GM18508 (cell line): Measurements from ENCODE around the gene CCDC85C.
"Not testable (repeated sequence)": the region's sequence is repeated elsewhere in the genome, so short reads cannot be mapped to it uniquely, and the experiment has no call there.

ENCODE experiments used
- ATAC-seq: cut with Tn5 transposase; IDR thresholded peaks from one replicate; pipeline ENCODE4 v1.9.1; 2021; ENCODE audit warnings: moderate number of reproducible peaks; ENCODE audit not compliant: insufficient read depth, unreplicated experiment

The CCDC85C gene

DNA sequence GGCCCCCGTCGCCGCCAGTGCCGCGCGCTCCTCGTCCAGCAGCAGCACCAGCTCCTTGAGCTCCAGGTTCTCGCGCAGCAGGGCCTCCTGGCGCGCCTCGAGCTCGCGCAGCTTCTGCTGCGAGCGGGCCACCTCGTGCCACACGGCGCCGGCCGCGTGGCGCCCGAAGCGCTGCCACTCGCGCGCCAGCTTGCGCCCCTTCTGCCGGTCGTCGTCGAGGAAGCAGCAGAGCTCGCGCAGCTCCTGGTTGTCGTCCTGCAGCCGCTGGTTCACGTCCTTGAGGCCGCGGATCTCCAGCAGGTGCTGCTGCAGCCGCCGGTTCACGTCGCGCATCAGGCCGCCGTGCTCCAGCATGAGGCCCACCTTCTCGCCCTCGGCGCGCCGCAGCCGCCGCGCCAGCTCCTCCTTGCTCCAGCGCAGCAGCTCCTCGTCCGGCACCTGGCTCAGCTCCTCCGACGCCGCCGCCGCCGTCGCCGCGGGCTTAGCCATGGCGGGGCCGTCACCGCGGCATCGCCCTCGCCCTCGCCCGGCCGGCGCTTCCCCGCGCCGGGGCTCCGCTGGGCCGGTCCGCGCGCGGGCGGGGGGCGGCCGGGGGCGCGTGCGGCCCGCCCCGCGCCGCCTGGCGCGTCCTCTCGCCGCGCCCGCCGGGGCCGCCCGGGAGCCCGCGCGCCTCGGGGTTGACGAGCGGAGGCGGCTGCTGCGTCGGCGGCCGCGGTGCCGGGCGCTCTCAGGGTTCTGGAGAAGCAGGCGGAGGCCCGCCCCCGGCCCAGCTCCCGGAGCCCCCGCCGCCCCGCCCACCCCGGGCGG is at the start of gene CCDC85C:
CCDC85C (minus strand) TSS at position 737 of the 807 bp plus-strand sequence; CDS start at position 489, 248 bp downstream.
- ATAC-seq: no peak

DNA sequence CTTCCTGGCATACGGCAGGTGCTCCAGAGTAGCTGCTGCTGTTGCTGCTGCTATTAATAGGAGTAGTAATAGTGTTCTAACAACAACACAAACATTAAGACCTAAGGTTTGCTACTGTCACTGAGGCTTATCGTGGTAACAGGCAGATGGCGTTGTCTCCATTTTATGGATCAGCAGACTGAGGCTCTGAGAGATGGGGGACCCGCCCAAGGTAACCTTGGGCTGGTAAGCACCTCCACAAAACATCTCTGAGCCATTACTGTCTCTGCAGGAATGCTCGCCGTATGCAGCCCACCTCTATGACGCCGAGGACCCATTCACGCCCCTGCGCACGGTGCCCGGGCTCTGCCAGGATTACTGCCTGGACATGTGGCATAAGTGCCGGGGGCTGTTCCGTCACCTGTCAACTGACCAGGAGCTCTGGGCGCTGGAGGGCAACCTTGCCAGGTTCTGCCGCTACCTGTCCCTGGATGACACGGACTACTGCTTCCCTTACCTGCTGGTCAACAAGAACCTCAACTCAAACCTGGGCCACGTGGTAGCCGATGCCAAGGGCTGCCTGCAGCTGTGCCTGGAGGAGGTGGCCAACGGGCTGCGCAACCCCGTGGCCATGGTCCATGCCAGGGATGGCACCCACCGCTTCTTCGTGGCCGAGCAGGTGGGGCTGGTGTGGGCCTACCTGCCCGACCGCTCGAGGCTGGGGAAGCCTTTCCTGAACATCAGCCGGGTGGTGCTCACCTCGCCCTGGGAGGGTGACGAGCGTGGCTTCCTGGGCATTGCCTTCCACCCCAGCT is 48.1 kb upstream of the CCDC85C start:
- ATAC-seq: no peak

DNA sequence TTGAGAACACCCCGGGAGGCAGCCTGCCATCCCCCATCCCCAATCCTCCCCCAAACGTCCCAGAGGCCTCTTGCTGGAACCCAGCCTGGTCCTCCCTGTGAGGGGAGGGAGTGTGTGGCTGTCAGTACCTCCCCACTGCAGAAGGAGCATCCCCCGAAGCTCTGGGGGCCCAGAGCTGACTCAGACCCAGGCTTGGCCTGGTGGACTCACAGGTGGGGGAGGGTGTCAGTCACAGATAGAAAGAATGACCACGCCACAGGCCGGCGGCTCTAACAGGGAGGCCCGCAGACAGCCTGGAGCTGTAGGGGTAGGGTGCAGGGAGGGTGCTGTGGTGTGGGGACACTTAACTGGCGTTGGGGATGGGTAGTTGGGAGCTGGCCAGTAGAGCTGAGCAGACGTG is 46.2 kb upstream of the CCDC85C start:
- ATAC-seq: no peak

DNA sequence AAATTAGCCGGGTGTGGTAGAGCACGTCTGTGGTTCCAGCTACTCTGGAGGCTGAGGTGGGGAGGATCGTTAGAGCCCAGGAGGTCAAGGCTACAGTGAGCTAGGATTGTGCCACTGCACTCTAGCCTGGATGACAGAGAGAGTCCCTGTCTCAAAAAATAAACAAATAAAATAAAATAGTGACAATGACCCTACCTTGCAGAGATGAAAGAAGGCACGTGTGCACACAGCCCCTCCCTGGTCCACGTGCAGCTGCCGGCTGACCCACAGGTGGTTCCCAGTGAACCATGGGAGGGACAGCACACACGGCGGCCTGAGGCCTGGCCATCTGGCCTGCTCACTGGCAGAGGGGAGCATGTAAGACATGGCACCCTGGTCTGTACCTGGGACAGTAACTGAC is 45.6 kb upstream of the CCDC85C start:
- ATAC-seq: no peak

DNA sequence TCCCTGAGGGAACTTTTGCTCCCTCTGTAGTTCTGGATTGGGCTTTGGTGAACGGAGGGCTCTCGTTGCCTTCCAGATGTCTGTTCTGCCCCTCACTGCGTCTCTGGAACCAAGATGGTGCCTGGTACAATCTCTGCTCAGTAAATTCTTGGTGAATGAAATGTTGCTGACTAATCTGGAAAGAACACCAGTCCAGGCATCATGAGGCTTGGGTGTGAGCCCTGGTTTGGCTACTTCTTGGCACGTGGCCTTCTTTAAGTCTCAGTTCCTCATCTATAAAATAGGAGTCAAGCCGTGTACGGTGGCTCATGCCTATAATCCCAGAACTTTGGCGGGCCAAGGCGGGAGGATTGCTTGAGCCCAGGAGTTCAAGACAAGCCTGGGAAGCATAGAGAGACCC is 45.2 kb upstream of the CCDC85C start:
- ATAC-seq: no peak

DNA sequence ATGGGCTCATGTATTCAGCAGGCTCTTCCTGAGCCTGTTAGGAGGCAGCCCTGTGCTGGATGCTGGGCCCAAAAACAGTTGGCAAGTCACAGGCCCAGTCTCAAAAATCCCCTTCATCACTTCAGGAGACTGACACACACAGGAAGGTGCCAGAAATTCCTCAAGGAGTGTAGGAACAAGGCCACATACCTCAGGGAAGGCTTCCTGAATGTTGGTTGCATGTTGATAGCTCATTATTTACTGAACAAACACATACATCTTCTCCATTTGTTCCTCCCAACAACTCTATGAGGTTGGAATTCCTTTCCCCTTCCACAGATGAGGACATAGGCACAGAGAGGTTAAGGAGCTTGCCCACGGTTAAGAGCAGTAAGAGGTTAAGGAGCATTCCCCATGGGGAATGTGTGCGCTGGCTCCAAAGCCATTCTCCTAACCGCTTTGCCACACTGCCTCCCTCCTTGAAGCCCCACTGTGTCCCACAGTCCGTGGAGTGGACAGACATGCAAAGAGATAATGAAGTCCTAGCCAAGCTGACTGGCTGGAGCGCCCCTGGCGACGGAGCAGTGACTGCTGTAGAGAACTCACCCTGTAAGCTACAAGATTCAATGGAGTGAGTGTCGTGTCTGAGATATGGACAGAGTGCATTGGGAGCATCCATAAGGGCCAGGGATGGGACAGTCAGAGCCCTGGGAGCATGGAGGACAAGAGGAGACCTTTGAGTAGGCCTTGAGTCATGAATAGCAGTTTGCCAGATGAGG is 44.2 kb upstream of the CCDC85C start:
- no peak for ATAC-seq

DNA sequence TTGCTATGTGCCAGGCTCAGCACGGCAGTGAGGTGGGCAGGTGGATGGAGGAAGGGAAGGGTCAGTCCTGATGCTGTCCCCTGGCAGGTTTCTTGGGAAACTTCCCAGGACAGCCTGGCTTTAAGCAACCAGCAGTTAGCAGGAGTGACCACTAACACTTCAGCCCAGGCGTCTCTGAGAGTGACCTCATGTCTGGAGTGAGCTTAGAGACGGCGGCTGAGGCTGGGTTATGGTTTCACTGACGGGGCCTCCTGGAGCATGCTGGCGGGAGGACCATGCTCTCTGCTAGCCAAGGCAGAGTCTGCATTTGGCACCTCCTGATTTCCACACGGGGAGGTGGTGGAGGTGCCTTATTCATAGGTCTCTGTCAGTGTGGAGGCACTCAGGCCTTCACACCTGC is 43.4 kb upstream of the CCDC85C start:
- ATAC-seq: no peak

DNA sequence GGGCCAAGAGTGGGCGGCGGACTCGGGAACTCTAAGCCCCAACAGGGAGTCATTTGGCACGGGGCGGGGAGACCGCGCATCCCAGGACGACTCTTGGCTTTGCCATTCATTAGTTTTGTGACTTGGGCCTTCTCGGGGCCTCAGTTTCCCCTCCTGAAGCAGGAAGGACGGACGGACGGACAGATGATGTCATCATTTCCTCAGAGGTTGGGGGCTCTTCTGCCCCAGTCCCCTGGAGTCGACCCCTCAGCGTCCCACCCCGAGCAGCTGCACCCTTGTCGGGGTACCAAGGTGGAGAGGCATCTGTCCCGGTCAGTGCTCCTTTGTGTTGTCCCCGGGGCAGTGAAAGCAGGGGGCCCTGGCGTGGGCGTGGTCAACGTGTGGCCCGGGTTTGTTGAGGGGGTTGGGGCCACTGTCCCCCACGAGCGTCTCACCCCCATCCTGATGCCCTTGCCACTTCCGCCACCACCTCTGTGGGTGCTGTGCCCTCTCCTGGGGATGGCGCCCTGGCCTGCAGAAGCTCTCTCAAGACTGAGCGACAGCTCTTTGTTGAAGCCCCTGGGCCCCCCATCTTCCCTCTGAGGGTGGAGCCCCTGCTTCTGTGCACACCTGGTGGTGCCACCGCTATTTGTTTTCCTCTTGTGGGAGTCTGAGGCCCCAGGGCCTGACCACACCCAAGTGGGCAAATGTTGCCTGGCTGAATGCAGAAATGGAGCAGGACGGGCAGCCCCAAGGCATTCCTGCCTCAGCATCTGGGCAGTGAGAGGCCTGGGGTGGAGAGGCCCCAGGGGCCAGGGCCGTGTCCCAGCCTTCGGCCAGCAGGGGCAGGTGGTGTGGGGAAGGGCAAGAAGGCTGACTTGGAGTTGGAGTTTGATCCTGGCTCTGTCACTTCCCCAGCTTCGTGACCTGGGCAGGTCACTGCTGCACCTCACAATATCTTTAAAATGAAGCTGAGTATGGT is 41.8 kb upstream of the CCDC85C start:
- no peak for ATAC-seq

DNA sequence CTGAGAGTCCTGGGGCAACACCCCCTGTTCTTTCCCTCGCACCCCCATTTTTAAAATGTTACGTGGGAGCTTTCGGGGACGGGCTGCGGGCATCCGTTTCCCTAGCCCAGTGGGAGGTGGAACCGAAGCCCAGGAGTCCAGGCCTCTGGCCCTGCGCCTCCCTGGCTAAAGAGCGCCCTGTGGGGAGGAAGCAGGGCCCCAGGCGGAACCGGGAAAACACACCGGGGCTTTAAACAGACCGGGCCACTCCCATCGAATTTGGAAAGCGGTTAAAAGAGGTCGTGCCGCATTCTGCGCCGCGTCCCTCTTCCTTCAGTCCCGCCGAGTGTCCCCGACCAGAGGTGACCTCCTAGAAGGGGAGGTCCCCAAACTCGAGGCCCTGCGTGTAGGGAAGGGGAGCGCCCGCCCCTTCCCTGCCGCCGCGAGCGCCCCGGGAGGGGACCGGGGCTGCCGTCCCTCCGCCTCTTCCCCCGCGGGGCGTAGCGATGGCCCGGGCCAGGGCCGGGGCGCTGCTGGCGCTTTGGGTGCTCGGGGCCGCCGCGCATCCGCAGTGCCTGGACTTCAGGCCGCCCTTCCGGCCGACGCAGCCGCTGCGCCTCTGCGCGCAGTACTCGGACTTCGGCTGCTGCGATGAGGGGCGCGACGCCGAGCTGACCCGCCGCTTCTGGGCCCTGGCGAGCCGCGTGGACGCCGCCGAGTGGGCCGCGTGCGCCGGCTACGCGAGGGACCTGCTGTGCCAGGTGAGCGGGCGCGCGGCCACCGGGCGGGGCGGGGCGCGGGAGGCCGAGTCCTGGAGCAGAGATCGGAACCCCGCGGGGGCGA is 40.9 kb upstream of the CCDC85C start, which contains the start of gene HHIPL1:
HHIPL1 (plus strand) TSS at position 407 of the 822 bp plus-strand sequence; CDS start at position 486, 79 bp downstream.
- ATAC-seq: no peak

DNA sequence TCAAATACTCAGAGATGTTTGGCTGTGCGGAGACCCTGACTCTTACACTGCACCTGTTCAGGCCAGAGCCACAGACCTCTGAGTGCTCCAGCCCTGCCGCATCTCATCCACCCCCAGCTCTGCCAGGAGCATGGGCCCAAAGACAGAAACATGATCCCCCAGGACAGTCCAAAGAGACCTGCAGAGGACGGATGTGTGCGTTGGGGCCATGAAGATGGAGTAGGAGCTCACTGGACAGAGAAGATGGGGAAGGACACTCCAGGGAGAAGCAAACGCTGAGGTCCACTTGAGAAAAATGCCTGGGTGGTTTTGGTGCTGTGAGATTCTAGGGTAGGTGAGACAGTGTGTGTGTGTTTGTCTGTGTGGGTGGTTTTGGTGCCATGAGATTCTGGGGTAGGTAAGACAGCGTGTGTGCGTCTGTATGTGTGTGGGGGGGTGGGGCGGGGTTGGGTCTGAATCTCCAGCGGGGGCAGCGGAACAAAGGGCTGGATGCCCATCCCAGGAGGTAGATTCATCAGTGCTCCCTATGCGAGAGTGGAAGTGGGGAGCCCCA is 40.1 kb upstream of the CCDC85C start:
- ATAC-seq: no peak

DNA sequence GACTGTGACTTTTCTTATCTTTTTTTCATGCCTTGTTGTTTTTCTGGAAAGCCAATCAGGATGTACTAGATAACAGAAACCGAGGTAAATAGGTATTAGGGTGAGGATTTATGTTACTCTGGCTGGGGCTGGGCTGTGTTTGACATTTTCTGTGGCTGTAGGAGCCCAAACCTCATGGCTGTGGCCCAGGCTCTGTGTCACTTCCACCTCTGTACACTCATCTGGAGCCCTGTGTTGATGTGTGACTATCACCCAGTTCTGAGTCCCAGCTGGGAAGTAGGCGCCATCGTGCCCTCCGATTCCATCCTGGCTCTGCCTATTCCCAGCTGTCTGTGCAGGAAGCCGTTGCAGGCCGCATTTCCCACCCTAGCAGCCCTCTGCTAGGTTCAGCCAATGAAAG is 39.3 kb upstream of the CCDC85C start:
- no peak for ATAC-seq

DNA sequence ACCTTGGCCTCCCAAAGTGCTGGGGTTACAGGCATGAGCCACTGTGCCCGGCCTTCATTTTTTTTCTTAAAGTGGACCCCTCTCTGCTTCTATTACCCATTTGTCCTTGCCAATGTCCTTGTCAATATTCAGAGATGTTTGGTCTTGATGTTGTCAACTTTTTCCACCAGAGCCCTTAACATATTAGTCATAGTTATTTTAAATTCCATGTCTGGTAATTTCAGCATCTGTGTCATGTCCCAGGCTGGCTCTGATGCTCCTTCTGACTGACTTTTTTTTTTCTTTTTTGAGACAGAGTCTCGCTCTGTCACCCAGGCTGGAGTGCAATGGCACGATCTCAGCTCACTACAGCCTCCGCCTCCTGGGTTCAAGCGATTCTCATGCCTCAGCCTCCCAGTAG is 38.8 kb upstream of the CCDC85C start:
- ATAC-seq: not testable (repeated sequence)

DNA sequence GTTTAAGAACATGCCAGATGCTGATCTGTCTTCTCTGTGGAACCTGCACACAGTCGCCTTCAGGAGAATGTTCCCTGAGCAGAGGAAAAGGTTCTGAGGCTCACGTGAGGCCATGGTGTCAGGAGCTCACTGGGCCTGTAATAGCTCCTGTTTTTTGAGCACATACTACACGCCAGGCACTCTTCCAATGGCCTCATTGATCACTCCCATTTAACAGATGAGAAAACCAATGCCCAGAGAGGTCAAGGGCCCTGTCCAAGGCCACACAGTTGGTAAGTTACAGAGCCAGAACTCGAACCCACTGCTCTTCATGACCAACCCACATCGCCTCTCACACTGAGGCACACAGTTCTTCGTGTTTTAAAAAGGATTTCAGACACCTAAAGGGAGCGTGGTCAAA is 33.6 kb upstream of the CCDC85C start:
- no peak for ATAC-seq

DNA sequence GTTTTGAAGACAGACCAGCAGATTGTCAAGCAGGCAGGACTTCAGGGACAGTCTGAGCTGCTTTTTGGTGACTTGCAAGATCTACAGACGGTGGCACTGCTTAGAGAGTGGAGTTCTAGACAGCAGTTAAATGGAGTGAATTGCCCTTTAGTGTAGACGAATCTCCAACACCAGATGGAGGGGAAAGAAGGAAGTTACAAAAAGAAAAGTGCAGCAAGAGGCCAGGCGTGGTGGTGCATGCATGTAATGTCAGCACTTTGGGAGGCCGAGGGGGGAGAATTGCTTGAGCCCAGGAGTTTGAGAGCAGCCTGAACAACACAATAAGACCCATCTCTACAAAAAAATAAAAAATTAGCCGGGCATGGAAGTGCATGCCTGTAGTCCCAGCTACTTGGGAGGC is 32.5 kb upstream of the CCDC85C start:
- no peak for ATAC-seq

DNA sequence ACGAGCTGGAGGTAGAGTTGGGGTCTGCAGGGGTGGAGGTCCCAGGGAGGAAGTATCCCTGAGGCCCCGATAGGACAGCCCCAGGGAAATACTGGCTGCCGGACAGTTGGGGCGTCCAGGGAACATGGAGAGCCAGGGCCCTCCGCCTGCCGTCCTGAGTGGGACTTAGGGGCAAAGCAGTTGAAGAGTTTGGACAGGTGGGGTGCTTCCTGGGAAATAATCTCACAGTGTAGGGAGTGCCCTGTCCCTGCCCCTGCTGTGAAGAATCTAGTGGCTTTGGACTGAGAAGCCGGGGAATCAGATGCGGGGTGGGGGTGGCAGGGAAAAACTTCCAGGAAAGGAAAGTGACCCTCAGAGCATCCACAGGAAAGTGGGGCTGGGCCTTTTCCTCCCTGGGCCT is 31.1 kb upstream of the CCDC85C start:
- ATAC-seq: no peak

DNA sequence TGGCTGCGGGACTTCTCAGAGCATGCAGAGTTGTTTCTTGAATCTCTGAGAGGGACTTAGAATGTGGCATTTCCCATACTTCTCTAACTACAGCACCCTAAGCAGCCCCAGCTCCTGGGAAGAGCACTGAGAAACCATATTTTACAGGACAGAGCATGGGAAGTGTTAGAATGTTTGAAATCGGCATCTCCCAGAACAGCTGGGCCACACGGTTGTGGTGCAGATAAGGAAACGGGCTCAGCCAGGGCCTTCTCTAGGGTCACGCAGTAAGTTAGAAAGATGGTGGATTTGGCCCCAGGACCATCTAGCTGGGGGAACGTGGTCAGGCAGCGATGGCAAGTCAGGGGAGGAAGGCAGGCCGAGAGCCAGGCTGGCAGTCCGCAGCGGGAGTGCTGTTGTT is 30.4 kb upstream of the CCDC85C start:
- ATAC-seq: no peak

DNA sequence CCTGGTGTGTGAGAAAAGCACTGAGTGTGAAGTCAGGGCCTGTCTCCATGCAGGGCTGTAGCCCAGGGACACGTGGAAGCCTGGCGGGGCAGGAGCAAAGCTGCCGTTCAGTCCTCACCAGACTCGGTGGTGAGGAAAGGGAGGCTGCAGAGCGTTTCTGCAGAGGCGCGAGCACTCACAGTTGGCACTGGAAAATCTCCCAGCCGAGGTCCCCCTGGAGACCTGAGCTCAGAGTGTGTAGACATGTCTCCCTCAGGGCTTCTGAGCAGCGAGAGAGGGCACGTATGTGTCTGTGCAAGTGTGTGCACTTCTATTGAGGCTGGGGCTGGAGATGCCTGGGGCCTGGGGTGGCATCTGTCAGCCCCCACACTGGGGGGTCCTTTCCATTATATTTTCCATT is 29.9 kb upstream of the CCDC85C start:
- ATAC-seq: no peak

DNA sequence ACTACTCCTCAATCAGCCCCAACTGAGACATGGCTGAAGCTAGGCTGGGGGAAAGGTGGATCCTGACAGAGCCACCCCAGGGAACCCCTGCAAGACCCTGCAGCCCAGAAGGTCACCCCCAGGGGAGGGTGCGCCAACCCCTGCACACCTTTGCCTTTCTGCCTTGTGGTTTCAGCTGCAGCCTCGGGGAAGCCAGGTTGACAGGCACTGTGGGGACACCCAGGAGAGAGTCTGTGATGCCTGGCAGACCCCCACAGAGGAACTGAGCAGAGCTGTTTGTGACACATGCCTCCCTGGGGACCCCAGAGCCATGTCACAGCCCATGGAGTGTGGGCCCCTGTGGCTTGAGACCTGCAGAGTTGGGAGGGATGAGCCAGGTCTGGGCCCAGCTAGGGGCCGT is 29.1 kb upstream of the CCDC85C start:
- no peak for ATAC-seq
